Measurements from ENCODE around the gene SUCLG2. TPM values are rescaled to one million over a fixed set of nuclear protein-coding genes. Genes with fewer than 3 reads are reported as not detected.

SUCLG2 gene
- total RNA-seq, 1 experiment from 2014 or later = 49.5 TPM

DNA sequence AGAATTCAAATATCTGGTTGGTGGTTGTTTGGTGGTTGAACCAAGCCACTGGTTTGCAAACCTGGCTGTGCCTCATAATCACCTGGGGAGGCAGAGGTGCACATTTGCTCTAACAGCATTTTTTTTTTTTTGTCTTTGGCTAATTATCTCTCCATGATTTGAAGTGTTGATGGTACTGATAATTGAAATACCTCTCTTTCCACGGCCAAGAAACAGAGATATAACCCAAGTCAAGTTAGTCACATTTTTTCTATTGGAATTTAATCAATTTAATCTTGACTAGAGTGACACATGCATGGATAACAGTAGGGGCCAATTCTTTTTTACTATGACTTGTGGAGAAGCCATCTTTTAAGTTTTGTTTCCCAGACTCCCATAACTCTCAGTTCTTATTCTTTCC lies 37.5 kb upstream of the SUCLG2 start:
- Mint-ChIP-seq H3K4me3 (ENCODE audit: low read depth, unreplicated experiment) (no peak overlapping the region), H3K9me3 (ENCODE audit: low read depth, unreplicated experiment) (peaks cover 8% of the 10 kb centered on the region), H3K36me3 (ENCODE audit: insufficient read depth, unreplicated experiment) (no peaks in the 10 kb centered on the region), H3K27ac (ENCODE audit: unreplicated experiment) (no peak overlapping the region), H3K4me1 (ENCODE audit: low read depth, unreplicated experiment) (no peaks in the 10 kb centered on the region), H3K27me3 (ENCODE audit: unreplicated experiment) (no peaks in the 10 kb centered on the region)
- DNase-seq = no peak
- CTCF ChIA-PET = no interaction called here
- no TSS peak for BruUV-seq (replicated peaks)
- TF ChIP-seq, protein P1, sequence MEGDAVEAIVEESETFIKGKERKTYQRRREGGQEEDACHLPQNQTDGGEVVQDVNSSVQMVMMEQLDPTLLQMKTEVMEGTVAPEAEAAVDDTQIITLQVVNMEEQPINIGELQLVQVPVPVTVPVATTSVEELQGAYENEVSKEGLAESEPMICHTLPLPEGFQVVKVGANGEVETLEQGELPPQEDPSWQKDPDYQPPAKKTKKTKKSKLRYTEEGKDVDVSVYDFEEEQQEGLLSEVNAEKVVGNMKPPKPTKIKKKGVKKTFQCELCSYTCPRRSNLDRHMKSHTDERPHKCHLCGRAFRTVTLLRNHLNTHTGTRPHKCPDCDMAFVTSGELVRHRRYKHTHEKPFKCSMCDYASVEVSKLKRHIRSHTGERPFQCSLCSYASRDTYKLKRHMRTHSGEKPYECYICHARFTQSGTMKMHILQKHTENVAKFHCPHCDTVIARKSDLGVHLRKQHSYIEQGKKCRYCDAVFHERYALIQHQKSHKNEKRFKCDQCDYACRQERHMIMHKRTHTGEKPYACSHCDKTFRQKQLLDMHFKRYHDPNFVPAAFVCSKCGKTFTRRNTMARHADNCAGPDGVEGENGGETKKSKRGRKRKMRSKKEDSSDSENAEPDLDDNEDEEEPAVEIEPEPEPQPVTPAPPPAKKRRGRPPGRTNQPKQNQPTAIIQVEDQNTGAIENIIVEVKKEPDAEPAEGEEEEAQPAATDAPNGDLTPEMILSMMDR (IDR thresholded peaks at IDR 0.05; ENCODE audit: unreplicated experiment) = no peak
- intact Hi-C loops (cut with micrococcal nuclease; ENCODE audit: unreplicated experiment) = no loop called here

- Mint-ChIP-seq H3K9me3 (ENCODE audit: low read depth, unreplicated experiment) (peaks cover 8% of the 10 kb centered on the region), H3K36me3 (ENCODE audit: insufficient read depth, unreplicated experiment) (no peaks in the 10 kb centered on the region), H3K4me1 (ENCODE audit: low read depth, unreplicated experiment) (no peaks in the 10 kb centered on the region), H3K4me3 (ENCODE audit: low read depth, unreplicated experiment) (no peak overlapping the region), H3K27ac (ENCODE audit: unreplicated experiment) (no peak overlapping the region), H3K27me3 (ENCODE audit: unreplicated experiment) (no peaks in the 10 kb centered on the region)
- no peak for DNase-seq
- BruUV-seq (replicated peaks) = no TSS peak
- intact Hi-C loops (cut with micrococcal nuclease; ENCODE audit: unreplicated experiment) = no loop called here
- TF ChIP-seq, protein P1 (IDR thresholded peaks at IDR 0.05; ENCODE audit: unreplicated experiment) = no peak
- CTCF ChIA-PET = no interaction called here
Measured at GRCh38 chr3:67691207-67691606, 36.8 kb upstream of the SUCLG2 start.

DNA sequence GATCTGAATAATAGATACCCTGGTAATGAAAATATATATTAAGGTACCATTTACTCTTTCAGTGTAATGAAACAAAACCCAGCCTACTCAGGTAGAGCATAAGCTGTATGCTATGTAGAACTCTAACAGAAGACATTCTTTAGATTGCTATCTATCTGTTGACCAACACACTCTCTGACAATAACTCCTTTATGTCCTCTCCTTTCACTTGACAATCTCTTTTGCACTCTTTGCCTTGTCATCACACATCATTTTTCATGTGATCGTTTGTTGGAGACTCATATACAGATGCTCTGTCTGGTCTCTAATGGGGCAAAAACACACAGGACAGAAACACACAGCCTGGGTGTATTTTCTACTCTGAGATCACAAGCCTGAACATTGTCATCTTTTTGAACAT lies 35.4 kb upstream of the SUCLG2 start:
- no peaks in the 10 kb centered on the region for H3K27me3 Mint-ChIP-seq (ENCODE audit: unreplicated experiment)
- H3K36me3 Mint-ChIP-seq (ENCODE audit: insufficient read depth, unreplicated experiment) = no peaks in the 10 kb centered on the region
- no peak overlapping the region for H3K27ac Mint-ChIP-seq (ENCODE audit: unreplicated experiment)
- no peak overlapping the region for H3K4me3 Mint-ChIP-seq (ENCODE audit: low read depth, unreplicated experiment)
- intact Hi-C loops (cut with micrococcal nuclease; ENCODE audit: unreplicated experiment) = no loop called here
- CTCF ChIA-PET = no interaction called here
- H3K4me1 Mint-ChIP-seq (ENCODE audit: low read depth, unreplicated experiment) = no peaks in the 10 kb centered on the region
- H3K9me3 Mint-ChIP-seq (ENCODE audit: low read depth, unreplicated experiment) = peaks cover 6% of the 10 kb centered on the region
- BruUV-seq (replicated peaks) = no TSS peak
- no peak for DNase-seq
- TF ChIP-seq, protein P1 (IDR thresholded peaks at IDR 0.05; ENCODE audit: unreplicated experiment) = no peak

GRCh38 chr3:67688231-67688630 lies 33.8 kb upstream of the SUCLG2 start:
- Mint-ChIP-seq H3K4me1 (ENCODE audit: low read depth, unreplicated experiment) (no peaks in the 10 kb centered on the region), H3K4me3 (ENCODE audit: low read depth, unreplicated experiment) (no peak overlapping the region), H3K36me3 (ENCODE audit: insufficient read depth, unreplicated experiment) (no peaks in the 10 kb centered on the region), H3K27me3 (ENCODE audit: unreplicated experiment) (no peaks in the 10 kb centered on the region), H3K27ac (ENCODE audit: unreplicated experiment) (no peak overlapping the region), H3K9me3 (ENCODE audit: low read depth, unreplicated experiment) (peaks cover 3% of the 10 kb centered on the region)
- no TSS peak for BruUV-seq (replicated peaks)
- no peak for DNase-seq
- TF ChIP-seq, protein P1 (IDR thresholded peaks at IDR 0.05; ENCODE audit: unreplicated experiment) = no peak
- CTCF ChIA-PET = no interaction called here
- intact Hi-C loops (cut with micrococcal nuclease; ENCODE audit: unreplicated experiment) = no loop called here

- no peaks in the 10 kb centered on the region for H3K4me1 Mint-ChIP-seq (ENCODE audit: low read depth, unreplicated experiment)
- no peaks in the 10 kb centered on the region for H3K36me3 Mint-ChIP-seq (ENCODE audit: insufficient read depth, unreplicated experiment)
- CTCF ChIA-PET = no interaction called here
- TF ChIP-seq, protein P1 (IDR thresholded peaks at IDR 0.05; ENCODE audit: unreplicated experiment) = no peak
- H3K27me3 Mint-ChIP-seq (ENCODE audit: unreplicated experiment) = no peaks in the 10 kb centered on the region
- no peak for DNase-seq
- H3K9me3 Mint-ChIP-seq (ENCODE audit: low read depth, unreplicated experiment) = no peaks in the 10 kb centered on the region
- intact Hi-C loops (cut with micrococcal nuclease; ENCODE audit: unreplicated experiment) = no loop called here
- no peak overlapping the region for H3K27ac Mint-ChIP-seq (ENCODE audit: unreplicated experiment)
- no TSS peak for BruUV-seq (replicated peaks)
- H3K4me3 Mint-ChIP-seq (ENCODE audit: low read depth, unreplicated experiment) = no peak overlapping the region
Measured at GRCh38 chr3:67686069-67686468, 31.7 kb upstream of the SUCLG2 start.
